ENCODE results near the gene CYP8B1. TPM values are rescaled to one million over a fixed set of nuclear protein-coding genes. Genes with fewer than 3 reads are reported as not detected.

Gene CYP8B1
- total RNA-seq, 1 donor from 2014 or later, result not detected

DNA sequence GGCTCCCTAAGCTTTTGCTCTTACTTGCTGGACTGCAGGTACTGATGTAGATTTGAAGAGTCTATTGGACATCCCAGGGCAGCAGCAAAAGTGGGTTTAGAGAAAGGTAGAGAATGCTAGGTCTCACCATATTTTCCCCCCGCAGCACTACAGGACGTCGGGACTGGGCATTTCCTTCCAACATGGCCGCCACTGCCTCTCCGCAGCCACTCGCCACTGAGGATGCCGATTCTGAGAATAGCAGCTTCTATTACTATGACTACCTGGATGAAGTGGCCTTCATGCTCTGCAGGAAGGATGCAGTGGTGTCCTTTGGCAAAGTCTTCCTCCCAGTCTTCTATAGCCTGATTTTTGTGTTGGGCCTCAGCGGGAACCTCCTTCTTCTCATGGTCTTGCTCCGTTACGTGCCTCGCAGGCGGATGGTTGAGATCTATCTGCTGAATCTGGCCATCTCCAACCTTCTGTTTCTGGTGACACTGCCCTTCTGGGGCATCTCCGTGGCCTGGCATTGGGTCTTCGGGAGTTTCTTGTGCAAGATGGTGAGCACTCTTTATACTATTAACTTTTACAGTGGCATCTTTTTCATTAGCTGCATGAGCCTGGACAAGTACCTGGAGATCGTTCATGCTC lies 11.2 kb downstream of the CYP8B1 start:
- intact Hi-C loops (cut with DNase I), result no loop called here
- ATAC-seq (ENCODE audit: poor library complexity) (no peak), DNase-seq (no peak)

DNA sequence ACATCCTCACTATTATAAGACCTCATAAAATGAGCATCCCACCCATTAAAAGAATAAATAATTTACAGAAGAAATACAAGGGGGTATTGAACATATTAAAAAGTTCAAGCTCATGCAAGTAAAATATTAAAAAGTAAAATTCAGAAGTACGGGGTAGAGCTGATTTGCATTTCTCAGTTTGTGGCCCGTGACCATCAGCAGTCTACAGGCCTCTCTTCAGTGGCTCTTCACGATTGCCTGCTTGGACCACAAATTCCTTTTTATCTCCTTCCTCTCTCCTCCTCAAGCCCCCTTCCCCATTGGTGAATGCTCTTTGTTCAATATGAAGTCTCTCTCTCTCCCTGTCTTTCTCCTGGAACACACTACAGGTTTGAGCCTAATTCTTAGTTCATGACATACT lies 19.1 kb downstream of the CYP8B1 start:
- DNase-seq, result no peak
- ATAC-seq (ENCODE audit: poor library complexity), result no peak
- intact Hi-C loops (cut with DNase I), result no loop called here

DNA sequence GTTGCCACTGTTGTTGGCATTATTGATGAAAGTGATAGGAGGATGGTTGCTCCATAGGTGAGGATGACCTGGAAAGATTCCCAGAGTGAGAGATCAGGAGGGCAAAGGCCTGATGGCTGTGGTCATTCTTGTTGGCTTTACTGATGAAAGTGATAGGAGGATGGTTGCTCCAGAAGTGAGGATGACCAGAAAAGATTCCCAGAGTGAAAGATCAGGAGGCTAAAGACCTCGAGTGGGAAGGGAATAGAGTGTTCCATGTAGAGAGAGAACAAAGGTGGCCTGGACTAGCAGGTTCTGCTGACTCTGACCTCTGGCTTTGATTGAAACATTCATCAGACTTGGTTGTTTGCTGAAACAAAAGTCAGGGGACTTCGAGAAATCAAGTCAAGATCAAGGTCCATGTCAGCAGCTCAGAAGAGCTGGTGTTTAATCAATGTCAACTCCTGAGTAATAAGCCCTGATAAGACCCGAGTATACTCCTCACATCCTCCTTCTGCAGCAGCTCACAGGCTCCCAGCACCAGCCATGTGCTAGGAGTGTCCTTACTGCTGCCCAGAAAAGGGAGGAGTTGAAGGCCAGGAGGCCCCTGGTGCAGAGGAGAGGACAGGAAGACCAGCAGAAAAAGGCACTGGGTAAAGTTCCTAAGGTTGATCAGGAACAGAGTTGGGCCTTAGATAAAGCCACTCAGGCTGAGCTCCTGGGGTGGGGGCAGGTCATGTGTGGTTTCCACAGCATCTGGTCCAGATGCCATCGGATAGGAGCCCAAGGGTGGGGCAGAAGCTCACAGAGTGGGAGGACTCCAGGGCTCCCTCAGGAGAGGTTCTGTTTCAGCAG lies 19.9 kb downstream of the CYP8B1 start:
- intact Hi-C loops (cut with DNase I), result no loop called here
- ATAC-seq (ENCODE audit: poor library complexity) (no peak), DNase-seq (no peak)

DNA sequence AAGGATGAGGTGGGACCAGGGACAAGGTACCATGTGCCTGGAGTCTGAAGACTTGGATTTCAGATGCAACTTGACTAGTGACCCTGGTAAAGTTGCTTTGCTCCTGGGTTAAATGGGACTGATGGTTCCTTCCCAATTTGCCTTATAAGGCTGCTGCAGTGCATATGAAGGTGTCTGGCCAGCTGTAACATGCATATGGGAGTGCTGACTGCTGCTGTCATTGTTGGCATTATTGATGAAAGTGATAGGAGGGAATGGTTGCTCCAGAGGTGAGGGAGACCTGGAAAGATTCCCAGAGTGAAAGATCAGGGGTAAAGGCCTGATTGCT lies 20.5 kb downstream of the CYP8B1 start:
- ATAC-seq (ENCODE audit: poor library complexity), result no peak
- intact Hi-C loops (cut with DNase I), result no loop called here
- no peak for DNase-seq

DNA sequence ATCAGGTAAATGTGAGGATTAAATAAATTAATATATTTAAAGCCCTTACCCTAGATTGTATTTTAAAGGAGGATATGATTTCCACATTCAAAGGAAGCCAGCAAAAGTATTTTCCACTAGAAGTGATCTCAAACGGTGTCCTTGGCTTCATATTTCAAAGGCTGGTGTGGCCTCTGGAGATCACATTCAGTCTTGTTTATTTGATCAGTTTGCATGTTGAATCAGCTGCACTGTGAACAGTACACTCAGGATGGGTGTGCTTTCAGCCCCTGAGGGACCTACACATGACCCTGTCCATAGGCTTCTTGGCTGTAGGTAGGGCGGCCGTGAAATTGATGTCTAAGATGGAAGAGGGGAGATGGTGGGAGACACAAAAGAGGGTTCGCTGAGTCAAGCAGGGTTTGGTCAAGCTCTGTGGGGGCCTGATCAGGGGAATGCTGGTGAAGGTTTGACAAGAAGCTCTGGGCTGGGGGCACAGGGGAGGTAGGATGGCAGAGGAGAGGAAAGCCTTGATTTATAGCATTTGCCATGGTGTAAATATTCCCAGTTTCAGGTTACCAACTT lies 21.9 kb downstream of the CYP8B1 start:
- intact Hi-C loops (cut with DNase I), result no loop called here
- DNase-seq, result no peak
- ATAC-seq (ENCODE audit: poor library complexity), result no peak

DNA sequence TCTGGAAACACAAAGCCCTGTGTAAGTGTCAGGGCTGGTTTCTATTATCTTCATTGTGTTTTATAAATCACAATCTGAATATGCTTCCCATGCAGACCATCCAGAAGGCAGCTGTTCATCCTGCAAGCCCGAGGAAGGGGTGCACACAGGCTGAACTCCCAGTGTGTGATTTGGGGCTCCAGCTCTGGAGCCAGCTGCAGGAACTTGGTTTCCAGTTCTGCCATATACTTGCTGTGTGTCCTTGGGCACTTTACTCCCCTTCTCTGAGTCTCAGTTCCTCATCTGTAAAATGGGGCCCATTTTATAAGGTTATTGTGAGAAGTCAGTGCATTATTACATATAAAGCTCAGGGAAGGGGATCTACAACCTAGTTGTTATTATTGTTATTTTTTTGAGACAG lies 22.6 kb downstream of the CYP8B1 start:
- ATAC-seq (ENCODE audit: poor library complexity) (no peak), DNase-seq (no peak)
- intact Hi-C loops (cut with DNase I), result no loop called here

DNA sequence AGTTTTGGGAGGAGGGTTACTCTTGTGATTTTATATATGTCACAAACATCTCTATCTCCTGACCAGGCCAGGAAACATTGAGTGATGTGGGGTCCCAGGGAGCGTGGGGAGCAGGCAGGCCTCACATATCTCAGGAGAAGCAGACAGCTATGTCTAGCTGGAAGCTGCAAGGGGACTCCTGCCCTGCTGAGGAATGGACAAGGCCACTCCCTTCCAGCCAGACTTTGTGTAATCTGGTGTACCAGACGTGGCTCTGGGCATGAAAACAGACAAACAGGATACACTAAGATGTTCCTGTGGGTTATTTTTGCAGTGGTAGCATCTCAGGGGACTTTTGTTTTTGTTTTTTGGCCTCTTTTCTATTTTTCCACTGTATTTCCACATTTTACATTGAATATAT lies 23.2 kb downstream of the CYP8B1 start:
- intact Hi-C loops (cut with DNase I), result no loop called here
- DNase-seq (no peak), ATAC-seq (ENCODE audit: poor library complexity) (no peak)

DNA sequence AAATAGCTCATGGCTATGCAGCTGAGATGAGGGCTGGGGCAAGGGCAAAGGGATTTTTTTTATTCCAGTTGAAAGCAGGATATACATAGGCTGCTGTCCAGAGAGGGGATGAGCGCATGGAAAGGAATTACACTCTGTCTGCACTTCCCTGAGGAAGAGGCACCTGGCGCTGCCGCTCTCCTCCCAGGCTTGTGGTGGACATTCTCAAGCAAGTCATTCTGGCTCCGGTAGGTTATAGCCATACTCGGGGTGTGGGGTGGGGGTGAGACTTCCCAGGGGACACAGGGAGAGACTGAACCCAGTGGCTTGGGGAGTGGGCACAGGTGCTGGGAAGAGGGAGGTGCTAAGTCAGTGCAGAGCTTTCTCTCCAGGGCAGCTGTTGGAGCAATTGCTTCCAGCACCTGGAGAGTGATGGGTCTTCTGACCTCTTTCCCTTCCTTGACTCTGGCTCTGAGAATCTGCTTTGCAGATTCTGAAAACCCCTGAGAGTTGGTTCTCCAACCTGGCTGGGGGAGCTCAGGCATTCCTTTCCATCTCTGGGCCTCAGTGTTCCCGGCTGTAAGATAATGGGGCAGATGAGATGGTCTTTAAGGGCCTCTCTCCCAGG lies 24.3 kb downstream of the CYP8B1 start:
- no peak for DNase-seq
- no peak for ATAC-seq (ENCODE audit: poor library complexity)
- intact Hi-C loops (cut with DNase I), result no loop called here

DNA sequence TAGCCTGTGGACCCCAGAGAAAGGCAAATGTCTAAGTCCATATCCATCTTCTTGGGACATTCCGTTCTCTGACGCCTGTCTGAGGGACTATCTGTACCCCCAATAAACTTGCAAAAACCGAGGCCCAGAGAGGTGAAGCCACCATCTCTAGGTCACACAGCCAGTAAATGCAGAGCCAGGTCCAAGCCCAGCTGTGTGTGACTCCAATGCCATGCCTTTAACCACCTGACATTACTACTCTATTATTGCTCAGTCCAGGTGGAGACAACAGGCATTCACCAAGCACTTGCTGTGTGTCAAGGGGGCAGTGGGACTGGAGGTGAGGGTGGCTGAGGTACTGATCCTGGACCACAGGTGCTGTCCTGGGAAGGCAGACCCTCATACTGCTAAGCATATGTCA lies 25.4 kb downstream of the CYP8B1 start:
- intact Hi-C loops (cut with DNase I), result no loop called here
- no peak for ATAC-seq (ENCODE audit: poor library complexity)
- DNase-seq, result no peak

DNA sequence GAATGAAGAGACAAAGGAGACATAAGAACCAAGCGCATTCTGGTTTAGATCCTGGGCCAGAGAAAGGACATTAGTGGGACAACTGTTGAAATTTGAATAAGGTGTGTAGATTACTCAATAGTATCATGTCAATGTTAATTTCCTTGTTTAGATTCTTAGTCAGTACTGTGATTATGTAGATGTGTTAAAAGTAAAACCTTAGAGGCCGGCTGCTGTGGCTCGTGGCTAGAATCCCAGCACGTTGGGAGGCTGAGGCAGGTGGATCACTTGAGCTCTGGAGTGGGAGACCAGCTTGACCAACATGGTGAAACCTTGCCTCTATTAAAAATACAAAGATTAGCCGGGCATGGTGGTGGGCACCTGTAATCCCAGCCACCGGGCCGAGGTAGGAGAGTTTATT lies 26.7 kb downstream of the CYP8B1 start:
- no peak for DNase-seq
- ATAC-seq (ENCODE audit: poor library complexity), result no peak
- intact Hi-C loops (cut with DNase I), result no loop called here

DNA sequence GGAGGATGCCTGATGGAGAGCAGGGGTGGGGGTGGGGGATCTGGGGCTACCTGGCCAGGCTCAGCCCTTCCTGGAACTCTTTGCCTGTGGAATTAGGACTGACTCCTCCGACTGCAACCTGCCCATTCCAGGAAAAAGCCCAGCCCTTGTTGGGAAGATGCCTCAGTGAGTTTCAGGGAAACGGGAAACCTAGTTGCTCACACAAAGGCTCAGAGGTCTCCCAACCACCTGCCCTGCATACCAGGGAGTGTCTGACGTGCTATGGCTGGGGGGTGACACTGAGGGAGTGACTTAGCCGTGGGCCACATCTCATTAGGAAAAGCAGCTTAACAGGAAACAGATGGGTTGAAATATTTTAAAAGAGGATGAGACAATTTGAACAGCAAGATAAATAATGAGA lies 27.9 kb downstream of the CYP8B1 start:
- ATAC-seq (ENCODE audit: poor library complexity) (no peak), DNase-seq (no peak)
- intact Hi-C loops (cut with DNase I), result no loop called here

DNA sequence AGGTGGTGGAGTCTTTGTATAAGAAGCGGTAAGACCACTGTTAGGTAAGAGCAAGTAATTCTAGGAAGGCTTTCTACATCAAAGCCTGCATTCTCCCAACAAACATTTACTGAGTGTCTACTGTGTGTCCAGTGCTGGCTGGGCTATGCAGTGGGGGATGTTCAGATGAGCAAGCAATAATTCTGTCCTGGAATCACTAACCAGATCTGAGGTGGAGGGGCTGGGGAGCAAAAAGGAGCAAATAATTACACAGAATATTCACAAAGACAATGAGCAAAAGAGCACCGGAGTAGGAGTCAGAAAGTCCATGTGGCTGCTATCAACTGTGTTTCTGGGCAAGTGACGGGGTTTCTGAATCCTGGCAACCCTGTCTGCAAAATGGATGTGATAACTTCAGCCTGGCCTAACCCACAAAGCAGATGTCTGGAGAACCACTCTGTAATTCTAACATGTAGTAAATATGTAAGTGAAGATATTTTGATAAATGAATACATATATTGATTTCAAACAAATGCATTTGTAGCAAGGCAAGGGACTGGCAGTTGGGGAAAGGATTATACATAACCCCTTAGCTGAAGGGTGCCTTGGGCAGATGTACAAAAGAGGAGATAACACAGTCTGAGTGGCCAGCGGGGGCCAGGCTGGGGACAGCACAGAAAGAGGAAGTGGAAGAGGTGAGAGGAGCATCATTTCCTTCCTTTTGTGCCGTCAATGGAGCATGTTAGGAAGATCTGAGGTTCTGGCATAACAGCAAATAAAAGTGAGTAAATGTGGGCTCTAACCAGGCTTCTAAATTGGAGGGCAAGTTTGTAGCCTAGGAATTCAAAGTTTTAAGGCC lies 28.8 kb downstream of the CYP8B1 start:
- intact Hi-C loops (cut with DNase I), result no loop called here
- peak; percentile 64 for DNase-seq
- peak; percentile 34 for ATAC-seq (ENCODE audit: poor library complexity)

DNA sequence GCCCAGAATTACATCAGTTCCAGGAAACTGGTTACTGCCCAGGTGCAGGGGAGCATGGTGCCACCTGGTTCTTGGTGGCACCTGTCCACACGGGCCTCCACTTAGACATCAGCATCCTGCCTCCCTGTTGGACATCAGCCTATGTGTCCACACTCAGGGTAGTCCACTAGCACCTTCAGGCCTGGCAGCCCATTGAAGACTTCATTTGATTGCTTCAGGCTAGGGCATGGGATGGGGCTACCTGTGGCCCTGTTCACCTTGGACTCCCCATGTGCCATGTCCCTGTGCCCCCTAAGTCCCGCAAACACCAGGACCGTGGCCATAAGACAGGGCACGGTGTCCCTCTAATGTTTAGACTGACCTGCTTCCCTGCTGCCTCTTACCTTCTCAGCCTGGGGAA lies 30.9 kb downstream of the CYP8B1 start:
- DNase-seq, result no peak
- intact Hi-C loops (cut with DNase I), result no loop called here
- no peak for ATAC-seq (ENCODE audit: poor library complexity)

DNA sequence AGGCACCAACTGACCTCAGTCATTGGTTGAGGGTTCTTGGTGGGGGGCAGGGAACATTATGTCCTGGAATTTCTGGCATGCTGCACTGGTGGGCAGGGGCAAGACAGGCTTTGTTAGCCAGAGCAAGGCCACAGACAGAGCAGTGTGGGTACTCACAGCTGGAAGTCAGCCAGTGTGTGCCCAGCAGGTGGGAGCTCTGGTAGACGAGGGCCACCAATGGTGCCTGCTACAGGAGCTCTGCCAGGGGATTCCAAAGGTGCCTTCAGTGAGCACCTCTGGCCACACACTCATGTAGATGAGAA lies 31.3 kb downstream of the CYP8B1 start:
- ATAC-seq (ENCODE audit: poor library complexity) (no peak), DNase-seq (no peak)
- intact Hi-C loops (cut with DNase I), result no loop called here

DNA sequence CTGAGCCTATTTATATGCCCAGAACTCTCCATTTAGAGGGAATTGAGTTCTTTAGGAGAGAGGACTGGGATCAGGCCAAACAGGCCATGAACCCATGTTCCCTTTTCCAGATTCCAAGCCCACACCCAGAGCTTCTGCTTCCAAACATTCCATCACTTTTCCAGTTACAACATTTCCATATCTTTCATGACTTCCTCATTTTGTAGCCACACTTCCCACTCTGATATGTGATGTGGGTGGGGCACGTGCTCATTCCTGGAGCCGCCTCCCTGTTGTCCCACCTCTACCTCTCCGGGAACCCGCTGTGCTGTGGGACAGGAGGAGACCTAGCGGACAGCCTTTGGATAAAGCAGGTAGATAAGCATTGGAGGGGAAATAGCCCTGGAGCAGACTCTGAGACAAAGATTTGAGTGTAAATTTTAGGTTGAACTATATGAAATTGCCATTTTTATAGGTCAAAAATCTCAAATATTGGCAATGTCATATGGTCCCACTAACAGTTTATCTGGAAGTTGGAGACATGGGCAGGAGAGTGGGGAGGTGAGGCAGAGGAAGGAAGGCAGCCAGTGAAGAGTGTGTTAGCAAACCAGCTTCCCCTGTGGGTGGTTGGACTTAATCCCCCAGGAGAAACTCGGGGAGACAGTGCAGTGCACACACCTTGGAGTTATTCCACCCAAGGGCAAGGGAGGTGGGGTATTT lies 31.8 kb downstream of the CYP8B1 start:
- intact Hi-C loops (cut with DNase I), result no loop called here
- ATAC-seq (ENCODE audit: poor library complexity), result peak; percentile 19
- peak; percentile 48 for DNase-seq

DNA sequence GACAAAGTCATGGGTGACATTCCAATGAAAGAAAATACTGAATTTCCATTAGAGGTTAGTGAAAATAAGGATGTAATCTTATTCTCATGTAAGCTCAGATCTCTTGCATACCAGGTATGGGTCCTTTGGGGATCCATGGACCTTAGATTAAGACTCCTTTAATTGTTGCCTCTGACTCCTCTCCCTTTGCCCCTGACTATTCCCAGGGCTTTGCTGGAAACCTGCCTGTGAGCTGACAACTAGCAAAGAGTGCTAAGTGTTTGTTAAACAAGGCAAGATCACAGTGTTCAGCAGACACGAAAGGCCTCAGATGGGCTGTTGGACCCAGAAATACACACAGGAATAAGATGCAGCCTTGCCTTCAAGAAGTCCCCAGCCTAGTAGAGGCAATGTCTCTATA lies 34.3 kb downstream of the CYP8B1 start:
- DNase-seq, result no peak
- intact Hi-C loops (cut with DNase I), result no loop called here
- ATAC-seq (ENCODE audit: poor library complexity), result peak; percentile 50

DNA sequence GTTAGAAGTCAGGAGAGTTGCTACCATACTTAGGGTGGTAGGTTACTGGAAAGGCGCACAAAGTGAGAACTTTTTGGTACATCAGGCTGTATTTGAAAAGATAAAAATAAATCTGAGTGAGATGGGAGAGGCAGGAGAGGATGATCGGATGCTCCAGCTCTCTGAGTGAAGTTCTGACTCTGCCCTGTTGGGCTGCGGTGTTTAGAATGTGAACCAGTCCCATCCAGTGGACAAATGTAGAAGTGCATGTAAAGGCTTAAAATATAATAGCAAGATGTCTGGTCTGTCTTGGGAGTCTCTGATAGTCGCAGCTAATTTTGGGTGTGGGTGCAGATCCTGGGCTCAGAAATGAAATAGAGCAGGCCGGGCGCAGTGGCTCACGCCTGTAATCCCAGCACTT lies 36.1 kb downstream of the CYP8B1 start:
- ATAC-seq (ENCODE audit: poor library complexity) (peak; percentile 86), DNase-seq (no peak)
- intact Hi-C loops (cut with DNase I), result no loop called here

DNA sequence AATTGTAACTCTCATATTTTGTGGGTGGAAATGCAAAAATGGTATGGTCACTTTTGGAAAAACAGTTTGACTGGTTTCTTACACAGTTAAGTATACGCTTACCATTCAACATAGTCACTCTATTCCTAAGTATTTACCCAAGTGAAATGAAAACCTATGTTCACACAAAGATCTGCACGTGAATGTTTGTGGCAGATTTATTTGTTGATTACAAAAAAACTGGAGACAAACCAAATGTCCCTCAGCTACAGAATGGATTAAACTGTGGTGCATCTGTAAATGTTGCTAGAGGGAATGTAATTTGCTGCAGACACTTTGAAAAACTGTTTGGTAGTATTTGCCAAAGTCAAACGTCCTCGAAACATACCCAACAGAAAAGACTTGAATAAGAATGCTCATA lies 37.1 kb downstream of the CYP8B1 start:
- ATAC-seq (ENCODE audit: poor library complexity) (no peak), DNase-seq (no peak)
- intact Hi-C loops (cut with DNase I), result no loop called here

Measured in Right ventricle myocardium superior (tissue), 1 donor.